Right kidney (tissue), 1 donor: ENCODE results near the gene NTM.
A peak's percentile ranks its signal among the peaks of the same experiment; 100 is the strongest.

Experiments
- DNase-seq: peaks from one replicate; pipeline ENCODE4 v3.0.0-alpha.2; 2016

Gene NTM

GRCh38 chr11:131498631-131499160 lies 128.3 kb downstream of the NTM start:
- DNase-seq = no peak

- DNase-seq = no peak
These were observed 128.8 kb downstream of the NTM start for GRCh38 chr11:131499199-131499598.

DNA sequence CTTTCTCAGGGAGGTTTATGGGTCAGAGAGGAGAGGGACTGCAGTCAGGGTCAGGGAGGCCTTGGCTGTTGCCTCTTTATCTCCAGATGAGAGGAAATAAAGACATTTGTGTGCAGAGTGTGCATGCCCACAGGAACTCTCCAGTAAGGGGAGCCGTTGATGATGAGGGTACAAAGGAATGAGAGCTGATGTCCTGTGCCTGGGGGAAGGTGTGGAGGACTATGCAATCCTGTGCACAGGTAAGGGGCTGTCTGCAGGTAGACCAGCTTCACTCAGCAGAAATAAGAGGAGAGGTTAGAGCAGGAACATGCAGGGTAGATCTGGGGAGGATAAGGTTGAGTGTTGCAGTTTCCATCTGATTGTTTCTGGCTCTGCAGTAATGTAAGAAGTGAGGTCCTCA lies 132.6 kb downstream of the NTM start:
- DNase-seq = no peak

GRCh38 chr11:131504199-131504949 lies 134.0 kb downstream of the NTM start:
- DNase-seq = no peak

GRCh38 chr11:131506348-131506747 lies 135.9 kb downstream of the NTM start:
- no peak for DNase-seq

- DNase-seq = no peak
These were observed 140.2 kb downstream of the NTM start for GRCh38 chr11:131510662-131511061.

DNA sequence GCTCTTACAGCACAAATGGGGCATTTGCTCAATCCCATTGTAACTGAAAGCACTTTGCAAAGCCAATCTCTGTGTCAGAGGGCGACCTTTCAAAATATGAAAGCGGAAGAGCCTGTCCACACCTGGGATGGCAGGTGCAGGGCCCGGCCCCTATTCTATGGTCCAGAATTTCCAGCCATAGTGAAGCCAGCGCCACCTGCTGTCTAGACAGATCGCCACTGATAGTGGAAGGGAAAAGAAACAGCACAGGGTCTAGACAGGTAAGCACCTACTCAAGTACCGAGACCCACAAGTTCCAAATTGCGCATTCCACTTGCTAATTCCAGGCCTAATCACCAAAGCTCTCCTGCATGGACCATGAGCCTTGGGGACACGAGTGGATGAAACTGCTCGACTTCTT lies 141.4 kb downstream of the NTM start:
- DNase-seq = no peak

DNA sequence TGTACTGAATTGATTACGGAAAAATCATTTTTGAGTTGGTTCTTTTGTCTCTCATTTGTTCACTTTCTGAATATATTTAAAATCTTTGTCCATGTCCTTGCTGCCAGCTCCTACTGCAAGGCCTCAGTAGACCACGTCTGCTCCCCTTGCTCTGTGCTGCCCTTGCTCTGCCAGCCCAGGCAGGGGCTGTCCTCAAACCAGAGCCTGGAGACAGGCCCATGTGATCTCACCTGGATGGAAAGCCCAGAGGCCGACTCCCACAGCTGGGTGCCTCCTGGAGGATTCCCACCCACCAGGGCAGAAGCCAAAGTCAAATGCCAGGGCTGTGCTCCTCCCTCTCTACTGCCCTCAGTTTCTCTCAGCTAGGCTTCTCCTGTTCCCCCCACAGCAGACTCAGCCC lies 141.8 kb downstream of the NTM start:
- DNase-seq = no peak

GRCh38 chr11:131514062-131514461 lies 143.6 kb downstream of the NTM start:
- DNase-seq = no peak

GRCh38 chr11:131518305-131518838 lies 148.0 kb downstream of the NTM start:
- no peak for DNase-seq

- no peak for DNase-seq
These were observed 152.4 kb downstream of the NTM start for GRCh38 chr11:131522851-131523250.

DNA sequence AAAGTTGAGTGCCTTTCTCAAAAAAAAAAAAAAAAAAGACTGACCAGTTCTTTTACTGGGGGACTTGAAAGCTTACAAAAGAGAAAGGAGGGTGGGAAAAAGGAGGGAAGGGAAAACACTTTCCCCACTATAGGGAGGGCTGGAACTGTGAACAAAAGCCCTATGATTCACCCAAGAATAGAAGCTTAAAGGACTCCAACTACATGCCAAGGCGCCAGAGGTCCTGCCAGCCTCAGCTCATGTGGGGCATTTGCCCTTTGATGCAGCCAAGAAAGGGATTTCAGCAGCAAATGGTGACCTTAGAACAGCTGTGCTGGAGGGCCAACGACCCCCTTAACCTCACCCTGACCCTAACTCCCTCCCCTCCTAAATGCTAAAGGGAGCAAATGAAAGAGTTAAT lies 160.0 kb downstream of the NTM start:
- no peak for DNase-seq

GRCh38 chr11:131533149-131533548 lies 162.7 kb downstream of the NTM start:
- no peak for DNase-seq

DNA sequence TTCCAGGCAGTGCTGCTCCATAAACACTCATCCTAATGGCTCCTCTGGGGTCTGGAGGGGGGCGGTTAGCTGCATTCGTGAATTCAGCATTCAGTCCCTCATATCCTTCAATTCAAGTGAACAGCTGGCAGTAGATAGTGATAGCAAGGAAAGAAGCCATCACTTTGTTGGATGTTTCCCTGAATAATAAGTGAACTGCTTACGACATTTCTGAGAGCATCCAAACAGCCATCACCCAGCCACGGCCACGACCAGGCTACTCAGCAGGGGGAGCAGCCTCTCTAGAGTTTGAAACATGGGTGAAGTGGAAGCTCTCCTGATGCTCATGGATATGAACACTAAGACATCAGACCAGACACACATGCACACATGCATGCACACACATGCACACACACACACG lies 163.6 kb downstream of the NTM start:
- DNase-seq = no peak

- no peak for DNase-seq
These were observed 164.2 kb downstream of the NTM start for GRCh38 chr11:131534611-131535010.

DNA sequence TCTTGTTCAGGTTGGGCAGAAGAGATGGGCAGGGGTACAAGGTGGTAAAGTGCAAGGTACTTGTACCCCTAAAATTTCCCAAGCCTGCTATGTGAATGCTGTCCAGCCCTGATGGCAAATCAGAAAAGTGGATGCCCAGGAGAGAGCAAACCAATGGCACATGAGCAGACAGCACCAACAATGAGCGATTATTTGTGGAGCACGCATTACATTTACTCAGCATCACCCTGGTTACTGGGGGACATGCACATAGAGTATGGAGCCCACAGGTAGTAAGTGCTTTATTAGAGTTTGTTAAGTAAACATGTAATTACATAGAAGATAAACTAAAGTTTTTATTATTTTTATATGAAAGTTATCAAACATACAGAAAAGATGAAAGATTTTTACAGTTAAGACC lies 165.7 kb downstream of the NTM start:
- no peak for DNase-seq

- no peak for DNase-seq
These were observed 166.8 kb downstream of the NTM start for GRCh38 chr11:131537196-131537595.

DNA sequence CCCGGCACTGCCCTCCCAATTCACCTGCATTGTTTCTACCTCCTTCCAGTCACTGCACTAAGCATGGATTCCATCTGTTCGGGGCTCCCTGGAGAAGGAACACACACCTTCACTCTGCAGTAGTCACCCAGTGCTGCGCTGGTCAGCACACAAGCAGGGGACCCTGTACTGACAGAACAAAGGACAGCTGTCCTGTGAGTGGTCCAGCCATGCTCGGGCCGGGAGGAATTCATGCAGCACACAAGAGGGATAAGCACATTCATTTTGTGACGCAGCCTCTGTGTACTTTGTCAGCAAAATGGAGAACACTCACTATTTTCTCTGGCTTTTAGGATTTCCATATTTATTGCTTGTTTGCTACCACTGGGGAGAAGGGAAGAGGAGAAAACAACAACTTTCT lies 167.3 kb downstream of the NTM start:
- DNase-seq = peak; percentile 40

- no peak for DNase-seq
These were observed 167.9 kb downstream of the NTM start for GRCh38 chr11:131538322-131538721.

DNA sequence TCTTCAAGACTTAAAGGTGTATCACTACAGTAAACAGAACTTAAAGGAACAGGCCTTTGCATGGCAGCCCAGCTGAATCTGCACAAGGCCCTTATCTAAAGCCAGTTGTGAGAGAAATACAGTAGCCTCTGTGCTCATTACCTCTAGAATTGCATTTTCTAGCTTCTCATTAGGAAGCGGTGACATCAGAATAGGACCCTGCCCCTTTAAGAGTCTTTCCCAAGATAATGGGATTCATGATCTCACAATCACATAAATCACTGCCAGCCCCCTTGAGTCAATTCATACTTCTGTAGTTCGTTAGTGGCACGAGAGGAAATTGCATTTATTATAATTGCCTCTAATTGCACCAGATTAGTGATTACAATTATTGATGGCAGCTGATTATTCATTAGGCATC lies 170.3 kb downstream of the NTM start:
- no peak for DNase-seq

- no peak for DNase-seq
These were observed 173.1 kb downstream of the NTM start for GRCh38 chr11:131543389-131544025.

- DNase-seq = no peak
These were observed 174.2 kb downstream of the NTM start for GRCh38 chr11:131544591-131544990.

- DNase-seq = no peak
These were observed 175.9 kb downstream of the NTM start for GRCh38 chr11:131546218-131546895.
